K562 (cell line): ENCODE results near the gene CCDC78. TPM values are rescaled to one million over a fixed set of nuclear protein-coding genes. Genes with fewer than 3 reads are reported as not detected.

ENCODE experiments used
- CHD7 ChIP-seq: fragments of 200-600 bp; sonication (generic); IDR thresholded peaks from one replicate; pipeline ENCODE4 v1.6.1; 2012; ENCODE audit warnings: mild to moderate bottlenecking, low read depth, low read length, inconsistent platforms
- CTCF ChIP-seq, 3 experiments: IDR thresholded peaks in 2 of 3; conservative IDR thresholded peaks in 1 of 3; 2 replicates each; pipeline ENCODE4 v1.5.1; 2011 to 2012; ENCODE audit warnings: low read length in 3 of 3, mild to moderate bottlenecking in 3 of 3, control low read depth in 2 of 3, improper control_type of control experiment in 1 of 3, inconsistent platforms in 1 of 3, low read depth in 1 of 3, mixed read lengths in 1 of 3, moderate library complexity in 1 of 3; ENCODE audit not compliant: insufficient read depth in 2 of 3
- DMBX1 ChIP-seq: fragments of 250-450 bp; sonication (Bioruptor Pico); IDR thresholded peaks from 2 replicates; pipeline ENCODE4 v1.8.0; 2022; ENCODE audit warnings: inconsistent platforms, mild to moderate bottlenecking, moderate library complexity, borderline replicate concordance
- ELF1 ChIP-seq: fragments of 200-800 bp; sonication (Bioruptor generic); IDR thresholded peaks from 2 replicates; pipeline ENCODE4 v1.6.1; 2016; ENCODE audit warnings: missing genetic modification characterization, missing compliant biosample characterization
- GTF2A2 ChIP-seq: IDR thresholded peaks from 2 replicates; pipeline ENCODE4 v1.6.1; 2016; ENCODE audit warnings: mild to moderate bottlenecking, missing genetic modification characterization, missing compliant biosample characterization
- HDAC2 ChIP-seq: fragments of 450-650 bp; IDR thresholded peaks from 2 replicates; pipeline ENCODE4 v1.6.1; 2016; ENCODE audit warnings: mild to moderate bottlenecking
- NFE2L1 ChIP-seq: fragments of 450-650 bp; IDR thresholded peaks from 2 replicates; pipeline ENCODE4 v1.6.1; 2016; ENCODE audit warnings: missing genetic modification characterization, low read depth, mild to moderate bottlenecking, missing compliant biosample characterization, moderate library complexity, borderline replicate concordance
- POLR2AphosphoS2 ChIP-seq: IDR thresholded peaks from 2 replicates; pipeline ENCODE4 v1.6.1; 2012; ENCODE audit warnings: low read length, improper control_type of control experiment
- PTBP1 ChIP-seq: fragments of 200-400 bp; formaldehyde crosslinking; IDR thresholded peaks from 2 replicates; pipeline ENCODE4 v1.6.1; 2017; ENCODE audit warnings: low read depth, low read length
- TFAM ChIP-seq: fragments of 250-450 bp; sonication (Bioruptor Pico); conservative IDR thresholded peaks from 2 replicates; pipeline ENCODE4 v1.5.0; 2021; ENCODE audit warnings: mild to moderate bottlenecking, moderate library complexity
- ZBTB34 ChIP-seq: fragments of 250-450 bp; sonication (Bioruptor Pico); IDR thresholded peaks from 2 replicates; pipeline ENCODE4 v1.8.0; 2021; ENCODE audit warnings: mild to moderate bottlenecking, moderate library complexity
- ZNF24 ChIP-seq: fragments of 450-650 bp; IDR thresholded peaks from 2 replicates; pipeline ENCODE4 v1.6.1; 2016
- polyA plus RNA-seq, 8 experiments: library from polyadenylated mRNA; depleted of rRNA in 4 of 8; stranded (reverse) in 5 of 8; unstranded in 3 of 8; fragments of >200 nt; fragmentation: Nextera tagmentation in 2 of 8; fragmentation: Illumina TruSeq in 1 of 8; extraction: Ambion mirVana in 2 of 8; extraction: Trizol in 1 of 8; gene quantifications; 2 replicates each; pipeline versions ENCODE4 v1.2.1 to v1.2.3, GENCODE V29; 2011 to 2014; ENCODE audit warnings: inconsistent platforms in 1 of 8, missing spikeins in 1 of 8
- total RNA-seq, 7 experiments: library from RNA; depleted of rRNA in 6 of 7; stranded (reverse); fragments of >200 nt in 6 of 7; fragmentation: Illumina TruSeq in 2 of 7; extraction: Trizol in 2 of 7; gene quantifications; 2 replicates each; pipeline versions ENCODE4 v1.2.1 to v1.2.3, GENCODE V29; 2011 to 2021; ENCODE audit warnings: low replicate concordance in 1 of 7

Gene CCDC78
- total and polyA plus RNA-seq, 9 of the 15 experiments (the other 6 are each of a cell fraction or from before 2014, with no cell fraction given), result 0.24 to 17.7 (median 2.9) TPM

GRCh38 chr16:678858-679813 lies 47.1 kb downstream of the CCDC78 start (continued):
- TF ChIP-seq ZBTB34 (CRISPR knock-in tag) (no peak), ELF1 (tag) (no peak), ZNF24 (no peak), TFAM (no peak), CHD7 (no peak), DMBX1 (no peak), HDAC2 (peak; percentile 11; the same call in 1 of the 2 replicates), PTBP1 (no peak), NFE2L1 (tag) (no peak), POLR2AphosphoS2 (no peak), CTCF (IDR thresholded peaks at IDR 0.05 in 2 of 3, conservative IDR thresholded peaks at IDR 0.05 in 1 of 3; ENCODE audit: insufficient read depth in 2 of 3, low read depth in 1 of 3, low read length in 3 of 3) (0 out of 6 replicates have a peak, but pooled peaks of 1 of the 3 experiments have one; percentile 1), GTF2A2 (tag) (no peak)
